DOHH2 (cell line): ENCODE results near the gene RAB37.

Experiments
- H3F3A ChIP-seq: fragments of 200-600 bp; sonication (generic), shearing (Covaris generic); 2 replicates; pipeline ENCODE4 v1.6.0; 2016; ENCODE audit warnings: antibody characterized with exemption, mild to moderate bottlenecking; ENCODE audit not compliant: control insufficient read depth, insufficient read depth
- H3K27ac ChIP-seq: fragments of 200-600 bp; sonication (generic); 2 replicates; pipeline ENCODE4 v1.5.1; 2014; ENCODE audit warnings: low read depth, mild to moderate bottlenecking, low read length, moderate library complexity
- H3K27me3 ChIP-seq: fragments of 200-600 bp; sonication (generic); 2 replicates; pipeline ENCODE4 v1.6.1; 2014; ENCODE audit warnings: mild to moderate bottlenecking, low read length, mixed read lengths; ENCODE audit not compliant: control insufficient read depth
- H3K36me3 ChIP-seq: fragments of 200-600 bp; sonication (generic); 2 replicates; pipeline ENCODE4 v1.6.1; 2014; ENCODE audit warnings: mild to moderate bottlenecking, low read length, moderate library complexity, mixed read lengths; ENCODE audit not compliant: control insufficient read depth
- H3K4me1 ChIP-seq: fragments of 200-600 bp; sonication (generic); 2 replicates; pipeline ENCODE4 v1.6.1; 2014; ENCODE audit warnings: mild to moderate bottlenecking, low read length, mixed read lengths; ENCODE audit not compliant: control insufficient read depth
- H3K4me2 ChIP-seq: fragments of 200-600 bp; sonication (generic); 2 replicates; pipeline ENCODE4 v1.6.0; 2014; ENCODE audit warnings: mild to moderate bottlenecking, low read length, moderate library complexity
- H3K4me3 ChIP-seq: fragments of 200-600 bp; sonication (generic); 2 replicates; pipeline ENCODE4 v1.5.1; 2014; ENCODE audit warnings: mild to moderate bottlenecking, low read length, mixed read lengths
- H3K79me2 ChIP-seq: fragments of 200-600 bp; sonication (generic); 2 replicates; pipeline ENCODE4 v1.6.1; 2014; ENCODE audit warnings: mild to moderate bottlenecking, low read length, mixed read lengths; ENCODE audit not compliant: control insufficient read depth
- H3K9me2 ChIP-seq: fragments of 200-600 bp; sonication (generic); replicated peaks from 2 replicates; pipeline ENCODE4 v1.6.1; 2014; ENCODE audit warnings: mild to moderate bottlenecking, low read length, mixed read lengths; ENCODE audit not compliant: control insufficient read depth
- H3K9me3 ChIP-seq: fragments of 200-600 bp; sonication (generic); 2 replicates; pipeline ENCODE4 v1.6.1; 2014; ENCODE audit warnings: antibody characterized with exemption, low read length, mixed read lengths; ENCODE audit not compliant: control insufficient read depth, insufficient read depth
- H4K20me1 ChIP-seq: fragments of 200-600 bp; sonication (generic); 2 replicates; pipeline ENCODE4 v1.6.0; 2014; ENCODE audit warnings: low read depth, mild to moderate bottlenecking, antibody characterized with exemption, low read length, moderate library complexity; ENCODE audit not compliant: control insufficient read depth, insufficient read depth
- EZH2phosphoT487 ChIP-seq: fragments of 200-600 bp; sonication (generic); IDR thresholded peaks from 2 replicates; pipeline ENCODE4 v1.6.1; 2017; ENCODE audit warnings: borderline replicate concordance, mild to moderate bottlenecking, antibody characterized with exemption, low read length, moderate library complexity, mixed read lengths
- TF ChIP-seq, protein P1 (sequence below): fragments of 200-600 bp; sonication (generic); IDR thresholded peaks from one replicate; pipeline ENCODE4 v1.5.1; 2014; ENCODE audit warnings: antibody characterized with exemption, mild to moderate bottlenecking, low read depth, low read length; ENCODE audit not compliant: poor library complexity, severe bottlenecking

Gene RAB37

DNA sequence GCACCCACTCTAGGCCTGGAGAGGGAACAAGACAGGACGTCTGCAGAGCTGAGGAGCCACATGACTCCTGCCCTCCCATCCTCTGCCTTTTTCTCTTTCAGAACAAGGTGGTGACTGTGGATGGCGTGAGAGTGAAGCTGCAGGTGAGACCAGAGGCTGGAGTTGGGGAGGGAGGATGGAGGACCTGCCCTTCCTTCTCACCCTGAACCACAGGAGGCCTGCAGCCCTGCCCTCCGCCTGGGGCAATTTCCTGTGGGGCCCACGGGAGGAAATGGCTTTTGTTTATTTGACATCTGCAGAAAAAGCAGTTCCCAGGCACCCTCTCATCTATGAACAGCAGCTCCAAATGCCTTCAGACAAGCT lies 5.1 kb downstream of the RAB37 start:
- H3K79me2 ChIP-seq, result no peaks in the 10 kb centered on the region
- no peaks in the 10 kb centered on the region for H3K27me3 ChIP-seq
- H3K4me1 ChIP-seq, result peaks cover 70% of the 10 kb centered on the region
- no peaks in the 10 kb centered on the region for H4K20me1 ChIP-seq
- no peaks in the 10 kb centered on the region for H3K9me3 ChIP-seq
- no peak for TF ChIP-seq EZH2phosphoT487
- TF ChIP-seq, protein P1, sequence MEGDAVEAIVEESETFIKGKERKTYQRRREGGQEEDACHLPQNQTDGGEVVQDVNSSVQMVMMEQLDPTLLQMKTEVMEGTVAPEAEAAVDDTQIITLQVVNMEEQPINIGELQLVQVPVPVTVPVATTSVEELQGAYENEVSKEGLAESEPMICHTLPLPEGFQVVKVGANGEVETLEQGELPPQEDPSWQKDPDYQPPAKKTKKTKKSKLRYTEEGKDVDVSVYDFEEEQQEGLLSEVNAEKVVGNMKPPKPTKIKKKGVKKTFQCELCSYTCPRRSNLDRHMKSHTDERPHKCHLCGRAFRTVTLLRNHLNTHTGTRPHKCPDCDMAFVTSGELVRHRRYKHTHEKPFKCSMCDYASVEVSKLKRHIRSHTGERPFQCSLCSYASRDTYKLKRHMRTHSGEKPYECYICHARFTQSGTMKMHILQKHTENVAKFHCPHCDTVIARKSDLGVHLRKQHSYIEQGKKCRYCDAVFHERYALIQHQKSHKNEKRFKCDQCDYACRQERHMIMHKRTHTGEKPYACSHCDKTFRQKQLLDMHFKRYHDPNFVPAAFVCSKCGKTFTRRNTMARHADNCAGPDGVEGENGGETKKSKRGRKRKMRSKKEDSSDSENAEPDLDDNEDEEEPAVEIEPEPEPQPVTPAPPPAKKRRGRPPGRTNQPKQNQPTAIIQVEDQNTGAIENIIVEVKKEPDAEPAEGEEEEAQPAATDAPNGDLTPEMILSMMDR, result no peak
- H3K4me2 ChIP-seq, result peak overlapping the region; percentile 64
- H3K27ac ChIP-seq, result peak overlapping the region; percentile 88
- H3K36me3 ChIP-seq, result no peaks in the 10 kb centered on the region
- H3K4me3 ChIP-seq, result peak overlapping the region; percentile 58
- peaks cover 11% of the 10 kb centered on the region for H3F3A ChIP-seq
- no peaks in the 10 kb centered on the region for H3K9me2 ChIP-seq

DNA sequence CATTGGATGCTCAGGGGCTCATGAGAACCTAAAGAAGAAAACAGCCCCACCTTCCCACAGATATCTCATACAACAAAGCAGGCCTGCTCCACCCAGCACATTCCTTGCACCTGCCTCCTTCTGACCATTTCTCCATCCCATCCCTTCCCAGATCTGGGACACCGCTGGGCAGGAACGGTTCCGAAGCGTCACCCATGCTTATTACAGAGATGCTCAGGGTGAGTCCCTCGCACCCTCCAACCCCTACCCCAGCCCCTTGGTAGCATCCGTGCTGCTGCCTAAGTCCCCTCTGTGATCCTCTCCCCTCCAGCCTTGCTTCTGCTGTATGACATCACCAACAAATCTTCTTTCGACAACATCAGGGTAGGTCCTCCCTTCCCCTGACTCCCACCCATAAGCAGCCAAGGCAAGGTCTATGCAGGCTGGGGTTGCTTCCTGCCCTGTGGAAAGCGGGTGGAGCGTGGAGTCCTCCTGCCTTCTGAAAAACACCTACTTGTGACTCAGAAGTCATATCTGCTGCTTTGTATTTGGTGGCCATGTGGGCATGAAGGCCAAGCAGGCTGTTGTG lies 6.0 kb downstream of the RAB37 start:
- Histone ChIP-seq H3K4me3 (peak overlapping the region; percentile 58), H3K36me3 (no peaks in the 10 kb centered on the region), H4K20me1 (no peaks in the 10 kb centered on the region), H3K9me2 (no peaks in the 10 kb centered on the region), H3K79me2 (no peaks in the 10 kb centered on the region), H3F3A (peaks cover 11% of the 10 kb centered on the region), H3K27me3 (no peaks in the 10 kb centered on the region), H3K4me2 (peak overlapping the region; percentile 64), H3K27ac (peak overlapping the region; percentile 88), H3K4me1 (peaks cover 67% of the 10 kb centered on the region), H3K9me3 (no peaks in the 10 kb centered on the region)
- no peak for TF ChIP-seq EZH2phosphoT487
- TF ChIP-seq, protein P1, result no peak

DNA sequence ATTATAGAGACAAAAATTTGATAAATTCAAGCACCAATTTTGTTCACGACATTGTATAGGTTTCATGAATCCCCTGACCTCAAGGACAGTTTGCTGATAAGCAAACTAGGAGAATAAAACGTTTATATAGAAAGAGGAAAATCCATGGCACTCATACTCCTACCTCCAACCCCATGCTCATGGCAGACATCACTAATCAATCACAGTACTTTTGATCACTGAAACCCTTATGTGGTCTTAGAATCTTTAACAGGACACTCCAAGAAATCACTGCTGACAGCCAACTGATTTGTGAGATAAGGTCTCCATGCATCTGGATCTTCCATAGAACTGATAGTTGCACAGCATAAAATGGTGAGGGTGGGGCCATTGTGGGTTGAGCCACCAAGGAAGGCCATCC lies 6.7 kb downstream of the RAB37 start:
- Histone ChIP-seq H3K4me1 (peaks cover 60% of the 10 kb centered on the region), H3K4me2 (no peak overlapping the region)

More for the DNA sequence above, 6.7 kb downstream of the RAB37 start:
- peaks cover 2% of the 10 kb centered on the region; the same call in 1 of the 2 replicates for H3K36me3 ChIP-seq
- no peaks in the 10 kb centered on the region for H3K9me3 ChIP-seq
- H3K27me3 ChIP-seq, result no peaks in the 10 kb centered on the region
- peaks cover 2% of the 10 kb centered on the region for H3K79me2 ChIP-seq
- TF ChIP-seq, protein P1, result no peak
- no peak for TF ChIP-seq EZH2phosphoT487
- H3K27ac ChIP-seq, result no peak overlapping the region
- H3K9me2 ChIP-seq, result no peaks in the 10 kb centered on the region
- H3F3A ChIP-seq, result peaks cover 11% of the 10 kb centered on the region
- H4K20me1 ChIP-seq, result no peaks in the 10 kb centered on the region
- H3K4me3 ChIP-seq, result no peak overlapping the region
